Colonic mucosa (tissue), 4 donors: ENCODE measurements around the gene SUMO3. TPM values are rescaled to one million over a fixed set of nuclear protein-coding genes. Genes with fewer than 3 reads are reported as not detected.

ENCODE experiments used
- DNase-seq: peaks from one replicate; pipeline ENCODE4 v3.0.0-alpha.2; 2020
- H3K27ac ChIP-seq: fragments of 200-600 bp; one replicate; pipeline ENCODE4 v1.8.0; 2021
- H3K27me3 ChIP-seq: fragments of 200-600 bp; one replicate; pipeline ENCODE4 v1.8.0; 2021
- H3K36me3 ChIP-seq: fragments of 200-600 bp; one replicate; pipeline ENCODE4 v1.8.0; 2021
- H3K4me1 ChIP-seq: fragments of 200-600 bp; one replicate; pipeline ENCODE4 v1.8.0; 2021; ENCODE audit warnings: mild to moderate bottlenecking
- H3K4me3 ChIP-seq: fragments of 200-600 bp; one replicate; pipeline ENCODE4 v1.8.0; 2021
- H3K9ac ChIP-seq, 2 donors: one replicate each; pipeline ENCODE4 v1.7.0; 2013; ENCODE audit warnings: control low read depth in 2 of 2, low read depth in 2 of 2, low read length in 2 of 2
- H3K9me3 ChIP-seq: fragments of 200-600 bp; one replicate; pipeline ENCODE4 v1.8.0; 2021
- CTCF ChIP-seq: fragments of 200-600 bp; IDR thresholded peaks from one replicate; pipeline ENCODE4 v1.8.0; 2022; ENCODE audit warnings: antibody characterized with exemption, mild to moderate bottlenecking
- intact Hi-C: fragments of 100-400 bp; cut with DNase I; formaldehyde crosslinking; loops from one replicate; pipeline ENCODE4 v1.14.1; 2022
- total RNA-seq, 2 donors: library from RNA; stranded (reverse); fragmentation: NEBNext Ultra II Directional in 1 of 2; extraction: Animal tissue kit (Norgen Biotek cat#: 25700) in 1 of 2; gene quantifications; one replicate each; pipeline ENCODE4 v1.2.1, GENCODE V29; 2021
- donor health status: healthy.
- donor health status: DM: no; HTN: no; CAD: no.
- donor health status: DM: no; HTN: no; CAD: no.

SUMO3 gene
- total RNA-seq, 2 donors from 2014 or later = 81.3 to 82.8 TPM

GRCh38 chr21:44854664-44855446, 37.0 kb upstream of the SUMO3 start:
- peaks cover 11% of the 10 kb centered on the region for H3K4me1 ChIP-seq
- no peaks in the 10 kb centered on the region for H3K9me3 ChIP-seq
- no peak overlapping the region for H3K9ac ChIP-seq
- intact Hi-C loops = no loop called here
- no peak overlapping the region for H3K4me3 ChIP-seq
- H3K36me3 ChIP-seq = peaks cover 16% of the 10 kb centered on the region
- H3K27ac ChIP-seq = no peak overlapping the region
- H3K27me3 ChIP-seq = no peaks in the 10 kb centered on the region
- no peak for DNase-seq
- TF ChIP-seq CTCF = no peak

- Histone ChIP-seq H3K4me1 (peaks cover 12% of the 10 kb centered on the region), H3K36me3 (peaks cover 16% of the 10 kb centered on the region), H3K4me3 (no peak overlapping the region), H3K27ac (no peak overlapping the region), H3K27me3 (no peaks in the 10 kb centered on the region), H3K9ac (no peak overlapping the region), H3K9me3 (no peaks in the 10 kb centered on the region)
- no peak for TF ChIP-seq CTCF
- DNase-seq = no peak
- intact Hi-C loops = no loop called here
These were observed 36.5 kb upstream of the SUMO3 start for GRCh38 chr21:44854391-44854663.

DNA sequence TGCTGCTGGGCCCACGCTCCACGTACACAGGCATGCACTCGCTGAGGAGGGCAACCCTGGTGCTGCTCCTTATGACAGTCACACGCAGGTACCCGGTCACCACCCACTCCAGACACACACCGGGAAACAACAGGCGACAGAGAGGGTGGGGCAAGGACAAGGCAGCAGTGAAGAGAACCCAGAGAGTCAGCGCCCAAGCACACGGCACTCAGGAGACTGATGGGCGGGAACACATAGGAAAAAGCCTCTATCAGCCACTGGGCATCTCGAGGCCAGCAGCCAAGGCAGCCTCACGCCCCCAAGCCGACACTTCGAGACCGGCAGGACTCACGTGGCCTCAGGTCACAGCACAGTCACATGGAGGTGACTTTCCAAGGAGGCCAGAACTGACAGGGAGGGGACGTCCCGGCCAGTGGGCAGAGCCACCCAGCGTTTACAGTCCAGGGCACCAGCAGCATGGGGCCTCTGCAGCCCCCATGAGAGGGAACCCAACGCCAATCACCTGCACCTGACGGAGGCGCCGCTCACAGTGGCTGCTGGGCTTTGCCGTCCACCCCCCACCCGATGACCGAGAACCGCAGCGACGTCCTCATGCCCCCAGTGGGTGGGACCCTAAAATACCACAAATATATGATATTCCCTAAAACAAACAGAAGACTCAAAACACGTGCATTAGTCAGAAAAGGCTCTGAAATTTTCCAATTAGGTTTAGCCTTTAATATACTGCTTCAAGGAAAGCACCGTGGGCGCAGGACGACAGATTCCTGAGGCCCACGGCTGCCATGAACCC, 35.9 kb upstream of the SUMO3 start:
- Histone ChIP-seq H3K27me3 (no peaks in the 10 kb centered on the region), H3K4me1 (peaks cover 17% of the 10 kb centered on the region), H3K9me3 (no peaks in the 10 kb centered on the region), H3K9ac (peak overlapping the region in 1 of 2 donors; percentile 5), H3K27ac (no peak overlapping the region), H3K4me3 (no peak overlapping the region), H3K36me3 (peaks cover 16% of the 10 kb centered on the region)
- DNase-seq = peak; percentile 63
- no peak for TF ChIP-seq CTCF
- intact Hi-C loops = no loop called here

GRCh38 chr21:44850905-44851657, 33.2 kb upstream of the SUMO3 start:
- no peak overlapping the region for H3K27ac ChIP-seq
- H3K9ac ChIP-seq = no peak overlapping the region

More at GRCh38 chr21:44850905-44851657, 33.2 kb upstream of the SUMO3 start:
- H3K9me3 ChIP-seq = no peaks in the 10 kb centered on the region
- no peak overlapping the region for H3K4me3 ChIP-seq
- peaks cover 16% of the 10 kb centered on the region for H3K36me3 ChIP-seq
- TF ChIP-seq CTCF = no peak
- intact Hi-C loops = no loop called here
- H3K27me3 ChIP-seq = no peaks in the 10 kb centered on the region
- no peak for DNase-seq
- H3K4me1 ChIP-seq = peaks cover 36% of the 10 kb centered on the region
